Measurements from ENCODE around the gene ZNF536.

ZNF536 gene

DNA sequence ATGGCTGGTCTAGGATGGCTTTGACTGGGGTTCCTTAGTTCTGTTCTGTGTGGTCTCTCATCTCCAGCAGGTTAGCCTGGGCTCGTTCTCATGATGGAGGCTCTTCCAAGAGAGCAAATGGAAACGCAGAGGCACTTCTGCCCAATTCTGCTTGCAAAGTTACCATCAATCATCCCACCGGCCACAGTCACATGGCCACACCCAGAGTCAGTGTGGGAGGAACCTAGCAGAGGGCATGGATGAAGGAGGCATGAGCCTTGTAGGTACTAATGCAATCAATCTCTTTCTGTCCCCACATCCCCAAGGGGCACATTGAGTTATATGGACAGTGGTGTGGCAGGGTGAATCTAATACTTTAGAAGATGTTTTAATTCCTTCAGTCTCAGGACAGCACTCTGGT is 207.2 kb downstream of the ZNF536 start:
- Histone ChIP-seq H3K27me3 (ENCODE audit: control insufficient read depth in 1 of 2, insufficient read depth in 2 of 2, low read length in 2 of 2) (peaks cover 0 to 5% of the 10 kb centered on the region in 2 donors), H3K9me3 (ENCODE audit: control insufficient read depth in 2 of 2, low read length in 2 of 2) (no peaks in the 10 kb centered on the region), H3K9ac (ENCODE audit: low read length in 2 of 2) (no peak overlapping the region), H3K4me1 (ENCODE audit: control insufficient read depth, insufficient read depth, low read length) (no peaks in the 10 kb centered on the region), H3K4me3 (ENCODE audit: low read length in 2 of 2) (no peak overlapping the region), H3K27ac (ENCODE audit: low read length) (no peak overlapping the region), H3K36me3 (ENCODE audit: control insufficient read depth in 2 of 2, insufficient read depth in 2 of 2, low read length in 2 of 2) (no peaks in the 10 kb centered on the region)

DNA sequence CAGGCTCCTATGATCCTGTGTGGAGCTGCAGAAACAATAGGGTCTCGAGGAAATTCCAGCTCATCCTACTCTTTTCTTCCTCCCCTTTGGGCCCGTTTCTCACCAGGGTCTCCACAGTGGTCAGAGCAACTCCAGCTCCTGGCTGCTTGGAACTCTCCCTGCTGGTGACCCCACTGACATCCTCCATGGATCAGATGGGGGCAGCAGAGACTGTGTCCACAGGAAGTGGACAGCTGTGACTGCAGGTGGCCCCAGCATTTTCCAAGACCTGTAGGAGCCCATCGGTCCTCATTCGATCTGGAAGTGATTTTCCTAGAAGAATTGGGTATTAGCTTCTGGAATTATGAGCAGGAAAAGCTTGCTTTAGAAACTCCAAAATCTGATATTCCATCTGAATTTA is 208.5 kb downstream of the ZNF536 start:
- Histone ChIP-seq H3K36me3 (ENCODE audit: control insufficient read depth in 2 of 2, insufficient read depth in 2 of 2, low read length in 2 of 2) (no peaks in the 10 kb centered on the region), H3K9me3 (ENCODE audit: control insufficient read depth in 2 of 2, low read length in 2 of 2) (no peaks in the 10 kb centered on the region), H3K27ac (ENCODE audit: low read length) (no peak overlapping the region), H3K27me3 (ENCODE audit: control insufficient read depth in 1 of 2, insufficient read depth in 2 of 2, low read length in 2 of 2) (peaks cover 0 to 5% of the 10 kb centered on the region in 2 donors), H3K4me3 (ENCODE audit: low read length in 2 of 2) (no peak overlapping the region), H3K4me1 (ENCODE audit: control insufficient read depth, insufficient read depth, low read length) (no peaks in the 10 kb centered on the region), H3K9ac (ENCODE audit: low read length in 2 of 2) (no peak overlapping the region)

DNA sequence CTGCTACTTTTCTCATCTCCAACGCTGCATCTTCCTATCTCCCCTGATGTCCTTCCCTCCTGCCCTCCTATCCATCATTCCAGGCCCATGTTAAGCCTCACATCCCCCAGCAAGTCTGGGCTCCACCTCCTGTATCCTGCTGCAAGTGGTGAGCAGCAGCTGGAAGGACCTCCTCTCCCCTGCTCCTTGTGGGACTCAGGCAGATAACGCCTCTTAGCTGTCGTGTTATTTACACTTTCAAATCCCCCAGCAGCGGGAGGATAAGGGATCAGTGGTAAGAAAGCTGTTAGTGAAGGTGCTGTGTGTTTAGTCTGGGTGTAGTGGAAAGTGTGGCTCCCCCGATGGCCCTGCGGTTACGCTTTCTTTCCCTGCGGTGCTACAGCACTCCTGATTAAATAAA is 211.9 kb downstream of the ZNF536 start:
- no peaks in the 10 kb centered on the region for H3K4me1 ChIP-seq (ENCODE audit: control insufficient read depth, insufficient read depth, low read length)
- no peak overlapping the region for H3K9ac ChIP-seq (ENCODE audit: low read length in 2 of 2)
- peaks cover 0 to 2% of the 10 kb centered on the region in 2 donors for H3K27me3 ChIP-seq (ENCODE audit: control insufficient read depth in 1 of 2, insufficient read depth in 2 of 2, low read length in 2 of 2)
- no peaks in the 10 kb centered on the region for H3K36me3 ChIP-seq (ENCODE audit: control insufficient read depth in 2 of 2, insufficient read depth in 2 of 2, low read length in 2 of 2)
- no peak overlapping the region for H3K27ac ChIP-seq (ENCODE audit: low read length)
- no peaks in the 10 kb centered on the region for H3K9me3 ChIP-seq (ENCODE audit: control insufficient read depth in 2 of 2, low read length in 2 of 2)
- H3K4me3 ChIP-seq (ENCODE audit: low read length in 2 of 2), result no peak overlapping the region

DNA sequence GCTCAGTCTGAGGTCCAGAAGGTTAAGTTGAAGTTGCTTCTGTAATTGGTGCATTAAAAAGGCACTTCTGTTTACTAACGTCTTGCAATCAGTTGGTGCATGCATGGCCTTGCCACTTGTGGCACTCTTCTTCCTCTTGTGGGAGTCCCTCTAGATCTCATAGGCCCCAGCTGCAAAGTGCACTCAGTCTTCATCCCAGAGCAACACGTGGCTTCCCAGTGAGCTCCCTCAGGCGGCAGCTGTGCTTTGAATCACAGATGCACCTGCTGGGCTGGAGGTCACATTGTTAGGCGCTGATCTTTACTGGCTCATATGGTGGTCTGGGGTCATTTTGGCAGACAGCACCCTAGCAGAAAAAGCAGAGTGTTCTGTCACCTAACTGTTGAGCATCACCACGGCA is 215.7 kb downstream of the ZNF536 start:
- Histone ChIP-seq H3K4me1 (ENCODE audit: control insufficient read depth, insufficient read depth, low read length) (no peaks in the 10 kb centered on the region), H3K27me3 (ENCODE audit: control insufficient read depth in 1 of 2, insufficient read depth in 2 of 2, low read length in 2 of 2) (no peaks in the 10 kb centered on the region), H3K27ac (ENCODE audit: low read length) (no peak overlapping the region)

DNA sequence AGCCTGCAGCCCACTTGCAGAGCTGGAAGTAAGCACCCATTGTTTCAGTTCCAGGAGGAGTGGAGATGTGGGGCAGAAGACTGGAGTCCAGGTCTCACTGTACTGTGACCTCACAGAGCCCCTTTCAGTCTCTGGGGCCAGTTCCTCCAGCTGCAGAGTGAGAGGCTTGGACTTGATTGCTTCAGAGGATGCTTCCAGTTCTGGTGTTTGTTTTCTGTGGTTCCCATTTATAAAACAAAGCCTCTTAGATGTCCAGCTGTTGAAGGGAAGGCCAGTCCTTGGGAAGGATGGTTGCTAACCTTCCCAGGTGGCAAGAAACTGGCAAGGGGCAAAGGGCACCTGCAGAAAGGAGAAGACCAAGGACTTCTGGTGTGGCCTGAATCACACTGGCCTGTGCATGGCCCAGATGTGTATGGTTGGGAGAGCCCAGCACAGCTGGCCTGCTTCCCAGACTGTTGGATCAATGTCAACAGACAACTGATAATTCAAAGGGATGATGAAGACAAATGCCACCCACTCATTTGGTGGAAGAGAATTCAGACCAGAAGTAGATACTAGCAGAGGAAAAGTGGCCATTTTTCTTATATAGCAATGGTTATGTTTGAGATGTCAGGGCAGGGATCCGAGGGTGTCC is 218.5 kb downstream of the ZNF536 start:
- Histone ChIP-seq H3K4me3 (ENCODE audit: low read length in 2 of 2) (no peak overlapping the region), H3K4me1 (ENCODE audit: control insufficient read depth, insufficient read depth, low read length) (peaks cover 4% of the 10 kb centered on the region), H3K36me3 (ENCODE audit: control insufficient read depth in 2 of 2, insufficient read depth in 2 of 2, low read length in 2 of 2) (no peaks in the 10 kb centered on the region), H3K9me3 (ENCODE audit: control insufficient read depth in 2 of 2, low read length in 2 of 2) (no peaks in the 10 kb centered on the region), H3K27ac (ENCODE audit: low read length) (no peak overlapping the region), H3K27me3 (ENCODE audit: control insufficient read depth in 1 of 2, insufficient read depth in 2 of 2, low read length in 2 of 2) (no peaks in the 10 kb centered on the region), H3K9ac (ENCODE audit: low read length in 2 of 2) (no peak overlapping the region)

More for the DNA sequence above, 215.7 kb downstream of the ZNF536 start:
- no peaks in the 10 kb centered on the region for H3K9me3 ChIP-seq (ENCODE audit: control insufficient read depth in 2 of 2, low read length in 2 of 2)
- no peaks in the 10 kb centered on the region for H3K36me3 ChIP-seq (ENCODE audit: control insufficient read depth in 2 of 2, insufficient read depth in 2 of 2, low read length in 2 of 2)
- no peak overlapping the region for H3K4me3 ChIP-seq (ENCODE audit: low read length in 2 of 2)
- H3K9ac ChIP-seq (ENCODE audit: low read length in 2 of 2), result no peak overlapping the region

DNA sequence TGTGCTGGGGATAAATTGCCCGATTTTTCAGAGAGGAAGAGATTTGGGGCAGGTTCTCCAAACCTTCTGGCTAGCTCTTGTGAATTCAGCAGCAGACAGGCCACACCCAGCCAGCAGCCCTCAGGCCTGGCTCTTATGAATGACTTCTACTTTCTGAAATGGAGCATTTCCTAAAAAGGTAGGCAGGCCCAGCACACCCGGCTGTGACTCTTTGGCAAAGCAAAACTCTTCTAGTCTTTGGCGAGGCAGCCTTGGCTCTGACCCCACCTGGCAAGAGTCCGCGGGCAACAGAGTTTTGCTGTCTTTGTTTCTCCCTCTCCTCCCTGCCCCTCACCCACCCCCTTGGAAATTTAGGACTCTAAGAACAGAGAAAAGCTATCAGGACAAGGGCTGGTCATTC is 221.2 kb downstream of the ZNF536 start:
- Histone ChIP-seq H3K27me3 (ENCODE audit: control insufficient read depth in 1 of 2, insufficient read depth in 2 of 2, low read length in 2 of 2) (no peaks in the 10 kb centered on the region), H3K27ac (ENCODE audit: low read length) (no peak overlapping the region), H3K4me1 (ENCODE audit: control insufficient read depth, insufficient read depth, low read length) (peaks cover 4% of the 10 kb centered on the region), H3K36me3 (ENCODE audit: control insufficient read depth in 2 of 2, insufficient read depth in 2 of 2, low read length in 2 of 2) (no peaks in the 10 kb centered on the region), H3K9ac (ENCODE audit: low read length in 2 of 2) (no peak overlapping the region), H3K9me3 (ENCODE audit: control insufficient read depth in 2 of 2, low read length in 2 of 2) (no peaks in the 10 kb centered on the region), H3K4me3 (ENCODE audit: low read length in 2 of 2) (no peak overlapping the region)

DNA sequence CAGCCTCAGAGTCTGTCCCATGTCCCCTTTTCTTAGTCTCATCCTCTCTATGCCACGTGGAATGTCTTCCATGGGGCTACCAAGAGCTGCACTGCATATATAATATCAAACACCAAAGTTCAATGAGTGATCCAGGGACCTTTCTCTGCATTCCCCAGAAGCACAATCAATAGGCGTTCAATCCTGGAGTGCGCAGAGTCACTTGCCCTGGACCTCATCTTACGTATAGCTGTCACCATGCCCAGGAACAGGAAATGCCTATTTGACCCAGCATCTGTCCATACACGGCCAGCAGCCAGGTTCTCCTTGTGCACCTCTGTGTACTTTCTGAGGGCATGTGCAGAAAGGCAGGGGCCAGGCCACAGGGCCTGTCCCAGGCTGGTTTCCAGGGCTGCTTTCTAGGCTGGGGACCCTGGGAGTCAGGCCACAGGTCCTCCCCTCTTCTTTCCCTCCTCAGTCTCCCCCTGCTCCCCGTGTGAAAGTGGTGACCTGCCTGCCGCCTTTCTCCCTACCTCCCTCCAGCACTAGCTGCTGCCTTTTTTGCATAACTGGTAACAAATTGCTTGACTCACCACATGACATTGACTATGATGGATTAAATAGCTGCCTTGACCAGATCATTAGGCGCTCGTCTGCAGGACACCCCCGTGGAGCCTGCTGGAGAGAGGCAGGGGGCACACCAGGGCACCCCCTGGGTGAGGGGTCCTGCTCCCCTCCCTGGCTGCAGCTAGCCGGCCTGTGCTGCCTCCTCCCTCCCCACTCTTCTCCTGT is 222.0 kb downstream of the ZNF536 start:
- no peak overlapping the region for H3K9ac ChIP-seq (ENCODE audit: low read length in 2 of 2)
- peaks cover 4% of the 10 kb centered on the region for H3K4me1 ChIP-seq (ENCODE audit: control insufficient read depth, insufficient read depth, low read length)
- no peaks in the 10 kb centered on the region for H3K9me3 ChIP-seq (ENCODE audit: control insufficient read depth in 2 of 2, low read length in 2 of 2)
- no peaks in the 10 kb centered on the region for H3K36me3 ChIP-seq (ENCODE audit: control insufficient read depth in 2 of 2, insufficient read depth in 2 of 2, low read length in 2 of 2)
- no peaks in the 10 kb centered on the region for H3K27me3 ChIP-seq (ENCODE audit: control insufficient read depth in 1 of 2, insufficient read depth in 2 of 2, low read length in 2 of 2)
- no peak overlapping the region for H3K27ac ChIP-seq (ENCODE audit: low read length)
- no peak overlapping the region for H3K4me3 ChIP-seq (ENCODE audit: low read length in 2 of 2)

DNA sequence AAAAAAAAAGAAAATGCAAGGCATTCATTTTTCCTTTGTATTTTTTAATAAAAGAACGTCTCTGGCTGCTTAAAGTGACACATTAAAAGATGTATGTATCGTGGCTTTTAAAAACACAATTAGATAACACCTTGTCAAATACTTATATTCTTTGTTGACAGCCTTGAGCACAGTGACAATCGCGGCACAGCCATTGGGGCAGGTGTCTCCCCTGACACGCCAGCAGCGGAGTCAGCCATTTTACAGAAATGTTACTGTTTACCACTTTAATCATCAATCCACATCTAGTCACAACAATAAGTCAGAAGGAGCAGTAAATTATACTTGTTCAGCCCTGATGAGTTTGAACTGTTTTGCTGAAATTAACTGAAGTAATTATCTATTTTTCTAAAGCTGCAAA is 224.1 kb downstream of the ZNF536 start:
- Histone ChIP-seq H3K9ac (ENCODE audit: low read length in 2 of 2) (no peak overlapping the region), H3K4me3 (ENCODE audit: low read length in 2 of 2) (no peak overlapping the region), H3K27me3 (ENCODE audit: control insufficient read depth in 1 of 2, insufficient read depth in 2 of 2, low read length in 2 of 2) (peaks cover 0 to 3% of the 10 kb centered on the region in 2 donors), H3K36me3 (ENCODE audit: control insufficient read depth in 2 of 2, insufficient read depth in 2 of 2, low read length in 2 of 2) (no peaks in the 10 kb centered on the region), H3K9me3 (ENCODE audit: control insufficient read depth in 2 of 2, low read length in 2 of 2) (no peaks in the 10 kb centered on the region), H3K27ac (ENCODE audit: low read length) (no peak overlapping the region), H3K4me1 (ENCODE audit: control insufficient read depth, insufficient read depth, low read length) (peaks cover 4% of the 10 kb centered on the region)

DNA sequence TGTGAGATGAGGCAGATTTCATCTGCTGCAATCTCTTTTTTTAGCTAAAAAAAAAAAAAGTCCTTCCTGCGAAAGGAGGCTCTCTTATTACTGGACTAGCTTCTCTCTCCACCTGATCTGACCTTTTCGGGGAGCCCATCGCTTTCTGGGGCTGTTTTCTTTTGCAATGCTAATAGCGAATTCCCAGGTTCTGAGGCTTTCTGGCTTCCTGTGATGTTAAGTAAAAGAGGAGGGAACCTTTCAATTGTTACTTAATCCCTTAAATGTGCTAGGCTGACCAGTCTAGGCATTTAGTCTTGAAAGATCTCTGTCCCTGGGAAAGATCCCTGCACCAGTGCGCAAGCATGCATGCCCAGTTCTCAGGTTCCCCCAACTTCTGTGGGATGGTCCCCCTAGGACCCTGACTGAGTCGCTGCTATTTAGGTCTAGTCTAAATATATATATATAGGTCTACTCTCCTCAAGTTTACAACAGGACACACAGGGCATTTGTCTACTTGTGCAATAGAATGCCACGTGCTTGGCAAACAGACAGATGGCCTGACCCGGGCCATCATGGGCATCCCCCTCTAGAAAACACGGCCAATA is 224.7 kb downstream of the ZNF536 start:
- Histone ChIP-seq H3K27me3 (ENCODE audit: control insufficient read depth in 1 of 2, insufficient read depth in 2 of 2, low read length in 2 of 2) (peaks cover 0 to 3% of the 10 kb centered on the region in 2 donors), H3K4me3 (ENCODE audit: low read length in 2 of 2) (no peak overlapping the region), H3K9ac (ENCODE audit: low read length in 2 of 2) (no peak overlapping the region), H3K4me1 (ENCODE audit: control insufficient read depth, insufficient read depth, low read length) (peaks cover 4% of the 10 kb centered on the region), H3K36me3 (ENCODE audit: control insufficient read depth in 2 of 2, insufficient read depth in 2 of 2, low read length in 2 of 2) (no peaks in the 10 kb centered on the region), H3K9me3 (ENCODE audit: control insufficient read depth in 2 of 2, low read length in 2 of 2) (no peaks in the 10 kb centered on the region), H3K27ac (ENCODE audit: low read length) (no peak overlapping the region)

DNA sequence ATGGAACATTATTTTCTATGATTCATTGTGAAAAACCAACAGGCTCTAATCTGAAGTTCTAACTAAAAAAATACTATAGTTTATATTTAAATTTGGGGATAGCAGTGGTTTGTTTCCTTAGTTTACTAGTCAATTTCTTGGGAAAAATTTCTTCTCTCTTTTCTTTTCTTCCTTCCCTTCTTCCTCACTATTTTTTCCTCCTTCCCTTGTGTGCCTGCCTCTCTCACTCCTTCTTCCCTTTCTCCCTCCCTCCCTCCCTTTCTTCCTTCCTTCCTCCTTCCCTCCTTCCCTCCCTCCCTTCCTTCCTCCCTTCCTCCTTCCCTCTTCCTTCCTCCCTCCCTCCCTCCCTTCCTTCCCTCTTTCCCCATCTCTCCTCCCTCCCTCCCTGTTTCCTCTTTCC is 226.5 kb downstream of the ZNF536 start:
- H3K27me3 ChIP-seq (ENCODE audit: control insufficient read depth in 1 of 2, insufficient read depth in 2 of 2, low read length in 2 of 2), result peaks cover 0 to 4% of the 10 kb centered on the region in 2 donors
- H3K4me3 ChIP-seq (ENCODE audit: low read length in 2 of 2), result no peak overlapping the region
- peaks cover 4% of the 10 kb centered on the region for H3K4me1 ChIP-seq (ENCODE audit: control insufficient read depth, insufficient read depth, low read length)
- no peaks in the 10 kb centered on the region for H3K9me3 ChIP-seq (ENCODE audit: control insufficient read depth in 2 of 2, low read length in 2 of 2)
- no peak overlapping the region for H3K9ac ChIP-seq (ENCODE audit: low read length in 2 of 2)
- no peaks in the 10 kb centered on the region for H3K36me3 ChIP-seq (ENCODE audit: control insufficient read depth in 2 of 2, insufficient read depth in 2 of 2, low read length in 2 of 2)
- no peak overlapping the region for H3K27ac ChIP-seq (ENCODE audit: low read length)
